Activated naive CD4-positive, alpha-beta T cell treated with anti-CD3 and anti-CD28 coated beads, Interleukin-2, amount 50 U/mL, for 24 hours (primary cell): Measurements from ENCODE around the gene GPSM3.

ENCODE experiments used
- H3K27ac Mint-ChIP-seq: one replicate; pipeline ENCODE4 v1.8.0; 2021; ENCODE audit warnings: mild to moderate bottlenecking, mixed read lengths
- H3K27me3 Mint-ChIP-seq: one replicate; pipeline ENCODE4 v1.8.0; 2021; ENCODE audit warnings: mixed read lengths
- H3K36me3 Mint-ChIP-seq: one replicate; pipeline ENCODE4 v1.8.0; 2021; ENCODE audit warnings: mixed read lengths
- H3K4me1 Mint-ChIP-seq: one replicate; pipeline ENCODE4 v1.8.0; 2021; ENCODE audit warnings: mixed read lengths
- H3K4me3 Mint-ChIP-seq: one replicate; pipeline ENCODE4 v1.8.0; 2021; ENCODE audit warnings: mild to moderate bottlenecking, mixed read lengths
- H3K9me3 Mint-ChIP-seq: one replicate; pipeline ENCODE4 v1.8.0; 2021; ENCODE audit warnings: mixed read lengths

Gene GPSM3

GRCh38 chr6:32183483-32184083, 8.9 kb downstream of the GPSM3 start:
- no peaks in the 10 kb centered on the region for H3K27me3 Mint-ChIP-seq
- H3K4me1 Mint-ChIP-seq, result peaks cover 77% of the 10 kb centered on the region
- no peak overlapping the region for H3K4me3 Mint-ChIP-seq
- H3K9me3 Mint-ChIP-seq, result no peaks in the 10 kb centered on the region
- H3K36me3 Mint-ChIP-seq, result peaks cover 14% of the 10 kb centered on the region
- no peak overlapping the region for H3K27ac Mint-ChIP-seq

- Mint-ChIP-seq H3K9me3 (no peaks in the 10 kb centered on the region), H3K36me3 (peaks cover 14% of the 10 kb centered on the region), H3K4me3 (no peak overlapping the region), H3K27ac (peak overlapping the region; percentile 24), H3K4me1 (peaks cover 76% of the 10 kb centered on the region), H3K27me3 (no peaks in the 10 kb centered on the region)
Observed at GRCh38 chr6:32183030-32183429, 9.4 kb downstream of the GPSM3 start.

GRCh38 chr6:32182555-32182981, 9.9 kb downstream of the GPSM3 start:
- H3K4me1 Mint-ChIP-seq, result peaks cover 73% of the 10 kb centered on the region
- H3K27me3 Mint-ChIP-seq, result no peaks in the 10 kb centered on the region
- no peak overlapping the region for H3K4me3 Mint-ChIP-seq
- H3K36me3 Mint-ChIP-seq, result peaks cover 13% of the 10 kb centered on the region
- H3K27ac Mint-ChIP-seq, result no peak overlapping the region
- no peaks in the 10 kb centered on the region for H3K9me3 Mint-ChIP-seq

- peaks cover 73% of the 10 kb centered on the region for H3K4me1 Mint-ChIP-seq
- peaks cover 10% of the 10 kb centered on the region for H3K36me3 Mint-ChIP-seq
- H3K27ac Mint-ChIP-seq, result peak overlapping the region; percentile 20
- no peaks in the 10 kb centered on the region for H3K27me3 Mint-ChIP-seq
- H3K4me3 Mint-ChIP-seq, result no peak overlapping the region
- no peaks in the 10 kb centered on the region for H3K9me3 Mint-ChIP-seq
Observed at GRCh38 chr6:32181915-32182529, 10.4 kb downstream of the GPSM3 start.

- peaks cover 73% of the 10 kb centered on the region for H3K4me1 Mint-ChIP-seq
- H3K27me3 Mint-ChIP-seq, result no peaks in the 10 kb centered on the region
- H3K27ac Mint-ChIP-seq, result peak overlapping the region; percentile 48
- no peak overlapping the region for H3K4me3 Mint-ChIP-seq
- H3K36me3 Mint-ChIP-seq, result peaks cover 7% of the 10 kb centered on the region
- no peaks in the 10 kb centered on the region for H3K9me3 Mint-ChIP-seq
Observed at GRCh38 chr6:32181148-32181702, 11.2 kb downstream of the GPSM3 start.

- Mint-ChIP-seq H3K27me3 (no peaks in the 10 kb centered on the region), H3K36me3 (peaks cover 7% of the 10 kb centered on the region), H3K4me1 (peaks cover 71% of the 10 kb centered on the region), H3K27ac (peak overlapping the region; percentile 98), H3K9me3 (no peaks in the 10 kb centered on the region), H3K4me3 (peak overlapping the region; percentile 57)
Observed at GRCh38 chr6:32179766-32180405, 12.6 kb downstream of the GPSM3 start.

GRCh38 chr6:32178547-32179440, 13.6 kb downstream of the GPSM3 start:
- H3K4me3 Mint-ChIP-seq, result peak overlapping the region; percentile 93
- H3K27me3 Mint-ChIP-seq, result no peaks in the 10 kb centered on the region
- no peaks in the 10 kb centered on the region for H3K9me3 Mint-ChIP-seq
- peaks cover 75% of the 10 kb centered on the region for H3K4me1 Mint-ChIP-seq
- H3K36me3 Mint-ChIP-seq, result peaks cover 7% of the 10 kb centered on the region
- H3K27ac Mint-ChIP-seq, result peak overlapping the region; percentile 98

- peaks cover 79% of the 10 kb centered on the region for H3K4me1 Mint-ChIP-seq
- H3K9me3 Mint-ChIP-seq, result no peaks in the 10 kb centered on the region
- H3K27me3 Mint-ChIP-seq, result no peaks in the 10 kb centered on the region
- peak within 1 kb of the TSS; percentile 98 for H3K27ac Mint-ChIP-seq
- peaks cover 7% of the 10 kb centered on the region for H3K36me3 Mint-ChIP-seq
- H3K4me3 Mint-ChIP-seq, result peak within 1 kb of the TSS; percentile 93
Observed at GRCh38 chr6:32177788-32178546, 14.5 kb downstream of the GPSM3 start, which contains the start of gene RNF5. Gene RNF5, plus strand, starts transcription at chr6:32178405. Its CDS starts 107 bp downstream, at chr6:32178512.

GRCh38 chr6:32177183-32177787, 15.2 kb downstream of the GPSM3 start:
- peak overlapping the region; percentile 93 for H3K4me3 Mint-ChIP-seq
- peaks cover 7% of the 10 kb centered on the region for H3K36me3 Mint-ChIP-seq
- H3K27me3 Mint-ChIP-seq, result no peaks in the 10 kb centered on the region
- peaks cover 79% of the 10 kb centered on the region for H3K4me1 Mint-ChIP-seq
- peak overlapping the region; percentile 98 for H3K27ac Mint-ChIP-seq
- H3K9me3 Mint-ChIP-seq, result no peaks in the 10 kb centered on the region

- peaks cover 79% of the 10 kb centered on the region for H3K4me1 Mint-ChIP-seq
- no peaks in the 10 kb centered on the region for H3K9me3 Mint-ChIP-seq
- peaks cover 7% of the 10 kb centered on the region for H3K36me3 Mint-ChIP-seq
- no peaks in the 10 kb centered on the region for H3K27me3 Mint-ChIP-seq
- H3K27ac Mint-ChIP-seq, result peak overlapping the region; percentile 98
- peak overlapping the region; percentile 93 for H3K4me3 Mint-ChIP-seq
Observed at GRCh38 chr6:32176476-32177182, 15.8 kb downstream of the GPSM3 start.

- peaks cover 79% of the 10 kb centered on the region for H3K4me1 Mint-ChIP-seq
- peak within 1 kb of the TSS; percentile 93 for H3K4me3 Mint-ChIP-seq
- H3K27me3 Mint-ChIP-seq, result no peaks in the 10 kb centered on the region
- peaks cover 7% of the 10 kb centered on the region for H3K36me3 Mint-ChIP-seq
- H3K9me3 Mint-ChIP-seq, result no peaks in the 10 kb centered on the region
- peak within 1 kb of the TSS; percentile 98 for H3K27ac Mint-ChIP-seq
Observed at GRCh38 chr6:32175711-32176475, 16.6 kb downstream of the GPSM3 start, which contains the start of gene AGPAT1. Gene AGPAT1, minus strand, starts transcription at chr6:32176084. Its CDS starts 4,588 bp downstream, at chr6:32171496.

- peak overlapping the region; percentile 85 for H3K27ac Mint-ChIP-seq
- H3K9me3 Mint-ChIP-seq, result no peaks in the 10 kb centered on the region
- H3K4me1 Mint-ChIP-seq, result peaks cover 73% of the 10 kb centered on the region
- peaks cover 3% of the 10 kb centered on the region for H3K36me3 Mint-ChIP-seq
- H3K27me3 Mint-ChIP-seq, result no peaks in the 10 kb centered on the region
- peak overlapping the region; percentile 93 for H3K4me3 Mint-ChIP-seq
Observed at GRCh38 chr6:32175322-32175710, 17.1 kb downstream of the GPSM3 start.

GRCh38 chr6:32174416-32174815, 18.0 kb downstream of the GPSM3 start:
- Mint-ChIP-seq H3K27ac (no peak overlapping the region), H3K4me1 (peaks cover 64% of the 10 kb centered on the region), H3K36me3 (peaks cover 7% of the 10 kb centered on the region), H3K4me3 (peak overlapping the region; percentile 65), H3K9me3 (no peaks in the 10 kb centered on the region), H3K27me3 (no peaks in the 10 kb centered on the region)
